NCI-H2081 (cell line): Measurements from ENCODE around the gene GMFB.
"Not testable (repeated sequence)": the region's sequence is repeated elsewhere in the genome, so short reads cannot be mapped to it uniquely, and the experiment has no call there.

Experiments
- DNase-seq, 2 experiments: peaks; one replicate each; lab custom pipeline; 2025; lab: John Stamatoyannopoulos, UW

GMFB gene

DNA sequence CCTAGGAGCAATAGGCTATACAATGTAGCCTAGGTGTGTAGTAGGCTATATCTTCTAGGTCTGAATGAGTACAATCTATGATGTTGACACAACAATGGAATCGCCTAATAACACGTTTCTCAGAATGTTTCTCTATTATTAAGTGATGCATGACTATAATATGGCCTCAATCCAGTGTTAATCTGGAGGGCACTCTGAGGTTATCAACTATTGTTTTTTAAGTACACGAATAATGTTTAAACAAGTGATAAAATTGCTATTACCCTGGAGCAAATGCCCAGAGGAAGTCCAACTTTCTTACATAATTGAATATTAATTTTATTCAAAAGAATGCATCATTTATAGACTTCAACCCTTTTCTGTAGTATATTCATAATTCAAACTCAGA lies 31.2 kb downstream of the GMFB start:
- no peak for DNase-seq

- DNase-seq: not testable (repeated sequence)
Measured at GRCh38 chr14:54456820-54457608, 31.8 kb downstream of the GMFB start.

- no peak for DNase-seq
Measured at GRCh38 chr14:54455363-54455762, 33.4 kb downstream of the GMFB start.

- DNase-seq: not testable (repeated sequence)
Measured at GRCh38 chr14:54453990-54454389, 34.8 kb downstream of the GMFB start.

DNA sequence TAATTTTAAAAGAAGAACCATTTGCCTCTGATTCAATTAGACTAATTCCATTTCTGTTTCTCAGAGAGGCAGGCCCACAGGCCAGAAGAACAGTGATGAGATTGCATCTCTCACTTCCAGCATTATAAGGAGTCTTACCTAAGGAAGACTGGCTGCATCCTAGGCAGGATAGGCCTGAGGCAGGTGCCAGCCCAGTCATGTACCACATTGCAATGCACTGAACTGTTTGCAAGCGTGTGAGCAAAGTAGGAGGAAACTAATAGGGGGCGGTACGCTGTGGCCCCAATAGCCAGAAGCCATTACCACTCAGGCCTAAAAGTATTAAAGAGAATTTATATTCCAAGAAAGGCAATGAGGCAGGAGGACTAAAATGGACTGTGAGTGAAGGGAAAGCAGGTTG lies 35.5 kb downstream of the GMFB start:
- DNase-seq: no peak

- no peak for DNase-seq
Measured at GRCh38 chr14:54451961-54452360, 36.8 kb downstream of the GMFB start.

DNA sequence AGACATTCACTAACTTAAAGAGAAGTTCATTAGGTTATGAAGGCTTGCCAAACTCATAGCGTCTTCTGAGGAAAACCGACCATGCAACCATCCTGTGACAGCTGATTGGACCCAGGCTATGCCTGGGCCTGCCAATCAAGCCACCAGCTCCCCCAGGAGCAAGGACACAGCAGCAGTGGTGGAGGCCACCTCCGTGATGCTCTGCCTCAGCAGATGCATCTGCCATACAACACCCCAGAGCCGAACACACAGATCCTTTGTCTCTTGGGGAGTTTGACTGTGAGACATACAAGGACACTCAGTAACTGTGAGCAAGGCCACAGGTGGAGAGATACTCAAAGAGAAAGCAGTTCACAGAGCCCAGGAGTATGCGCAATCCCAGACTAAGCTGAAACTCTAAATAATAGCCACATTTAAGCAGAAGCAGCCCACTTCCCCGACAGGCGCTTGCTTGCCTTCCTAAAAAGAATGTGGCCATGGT lies 37.6 kb downstream of the GMFB start:
- no peak for DNase-seq

GRCh38 chr14:54450535-54450934 lies 38.2 kb downstream of the GMFB start:
- no peak for DNase-seq

DNA sequence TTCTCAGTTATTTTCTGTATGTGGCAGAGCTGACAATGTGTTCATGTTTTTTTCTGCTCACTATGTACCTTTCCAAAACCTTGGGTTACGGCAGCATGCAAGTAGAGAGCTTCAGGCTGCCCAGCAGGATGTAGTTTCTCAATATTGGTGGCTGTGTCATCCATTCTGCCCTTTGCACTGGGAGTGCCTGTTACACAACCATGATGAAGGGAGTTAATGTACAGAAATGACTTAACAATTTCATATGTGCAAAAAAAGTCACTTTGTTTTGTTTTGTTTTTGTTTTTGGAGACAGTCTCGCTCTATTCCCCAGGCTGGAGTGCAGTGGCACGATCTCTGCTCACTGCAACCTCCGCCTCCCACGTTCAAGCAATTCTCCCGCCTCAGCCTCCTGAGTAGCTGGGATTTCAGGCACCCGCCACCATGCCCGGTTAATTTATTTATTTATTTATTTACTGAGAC lies 41.5 kb downstream of the GMFB start:
- DNase-seq: no peak

DNA sequence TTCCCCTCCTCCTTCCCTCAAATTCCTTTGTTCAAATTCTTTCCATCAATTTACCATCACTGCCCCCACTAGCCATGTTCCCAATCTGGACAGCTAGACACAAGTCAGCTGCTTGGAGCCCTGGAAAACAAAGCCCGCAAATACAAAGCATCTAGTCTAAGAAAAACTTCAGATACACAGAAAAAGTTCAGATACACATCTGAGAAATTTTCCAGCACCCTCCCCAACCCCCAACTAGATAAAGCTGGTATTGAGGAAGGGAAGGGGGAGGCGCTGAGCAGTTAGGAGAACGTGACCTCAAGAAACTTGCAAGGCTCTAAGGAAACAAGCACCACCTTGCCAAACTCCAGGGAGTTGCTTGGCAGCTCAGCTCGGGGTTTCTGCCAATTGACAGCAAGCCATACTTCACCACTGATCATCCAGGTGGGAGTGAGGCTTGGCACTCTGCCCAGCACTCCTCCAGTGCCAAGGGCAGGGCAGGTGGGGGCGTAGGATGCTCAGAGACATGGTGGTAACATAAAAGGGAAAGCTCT lies 42.6 kb downstream of the GMFB start:
- DNase-seq: peak; percentile 67 to 88

GRCh38 chr14:54444681-54445080 lies 44.1 kb downstream of the GMFB start:
- DNase-seq: no peak

DNA sequence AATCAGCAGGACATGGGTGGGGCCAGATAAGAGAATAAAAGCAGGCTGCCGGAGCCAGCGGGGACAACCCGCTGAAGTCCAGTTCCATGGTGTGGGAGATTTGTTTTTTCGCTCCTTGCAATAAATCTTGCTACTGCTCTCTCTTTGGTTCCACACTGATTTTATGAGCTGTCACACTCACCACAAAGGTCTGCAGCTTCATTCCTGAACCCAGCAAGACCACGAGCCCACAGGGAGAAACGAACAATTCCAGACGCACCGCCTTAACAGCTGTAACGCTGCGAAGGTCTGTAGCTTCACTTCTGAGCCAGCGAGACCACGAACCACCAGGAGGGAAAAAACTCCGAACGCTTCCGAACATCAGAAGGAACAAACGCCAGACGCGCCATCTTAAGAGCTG lies 44.8 kb downstream of the GMFB start:
- no peak for DNase-seq

- not testable (repeated sequence) for DNase-seq
Measured at GRCh38 chr14:54442961-54443360, 45.8 kb downstream of the GMFB start.

GRCh38 chr14:54440873-54441868 lies 47.6 kb downstream of the GMFB start, which contains the start of gene CNIH1:
CNIH1 (minus strand) TSS chr14:54441374; CDS start chr14:54441327, 47 bp downstream.
- DNase-seq: peak; percentile 91 to 93

DNA sequence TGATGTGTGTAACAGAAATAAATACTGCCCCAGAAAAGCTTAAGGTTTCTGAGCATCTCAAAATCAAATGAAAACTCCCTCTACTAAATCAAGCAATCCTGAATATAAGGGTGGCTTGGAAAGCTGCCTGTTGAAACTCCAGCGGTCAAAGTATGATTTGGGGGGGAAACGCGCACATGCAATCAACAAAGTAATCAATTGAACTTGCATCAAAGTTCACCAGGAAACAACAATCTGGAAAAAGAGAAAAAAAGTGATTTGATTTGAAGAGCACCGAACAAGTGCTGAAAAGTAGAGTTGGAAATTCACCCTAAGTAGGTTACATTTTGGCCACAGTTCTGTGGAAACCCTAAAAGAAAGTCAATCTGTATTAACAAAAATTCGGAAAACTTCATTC lies 48.3 kb downstream of the GMFB start:
- DNase-seq: no peak

GRCh38 chr14:54440037-54440436 lies 48.7 kb downstream of the GMFB start:
- no peak for DNase-seq

DNA sequence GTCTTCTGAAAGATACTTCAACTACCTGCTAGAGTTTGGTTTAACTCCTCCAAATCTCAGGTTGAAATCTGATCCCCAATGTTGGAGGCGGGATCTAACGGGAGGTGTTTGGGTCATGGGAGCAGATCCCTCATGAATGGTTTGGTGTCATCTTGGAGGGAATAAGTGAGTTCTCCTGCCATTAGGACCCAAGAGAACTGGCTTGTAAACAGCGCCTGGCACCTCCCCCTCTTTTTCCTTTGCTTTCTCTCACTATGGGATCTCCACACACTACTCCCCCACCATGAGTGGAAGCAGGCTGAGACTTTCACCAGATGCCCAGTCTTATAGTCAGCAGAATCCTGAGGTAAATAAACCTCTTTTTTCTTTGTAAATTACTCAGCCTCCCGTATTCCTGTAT lies 50.1 kb downstream of the GMFB start:
- no peak for DNase-seq

DNA sequence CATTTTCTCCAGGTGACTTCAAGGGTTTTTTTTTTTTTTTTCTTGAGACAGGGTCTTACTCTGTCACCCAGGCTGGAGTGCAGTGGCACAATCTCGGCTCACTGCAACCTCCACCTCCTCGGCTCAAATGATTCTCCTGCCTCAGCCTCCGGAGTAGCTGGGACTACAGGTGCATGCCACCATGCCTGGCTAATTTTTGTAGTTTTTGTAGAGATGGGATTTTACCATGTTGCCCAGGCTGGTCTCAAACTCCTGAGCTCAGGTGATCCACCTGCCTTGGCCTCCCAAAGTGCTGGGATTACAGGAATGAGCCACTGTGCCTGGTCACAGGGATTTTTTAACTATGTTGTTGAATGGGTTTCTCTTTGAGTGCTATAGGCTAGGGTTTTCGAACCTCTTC lies 50.8 kb downstream of the GMFB start:
- DNase-seq: not testable (repeated sequence)

GRCh38 chr14:54435500-54435981 lies 53.2 kb downstream of the GMFB start:
- no peak for DNase-seq

- DNase-seq: no peak
Measured at GRCh38 chr14:54428527-54428926, 60.3 kb downstream of the GMFB start.

DNA sequence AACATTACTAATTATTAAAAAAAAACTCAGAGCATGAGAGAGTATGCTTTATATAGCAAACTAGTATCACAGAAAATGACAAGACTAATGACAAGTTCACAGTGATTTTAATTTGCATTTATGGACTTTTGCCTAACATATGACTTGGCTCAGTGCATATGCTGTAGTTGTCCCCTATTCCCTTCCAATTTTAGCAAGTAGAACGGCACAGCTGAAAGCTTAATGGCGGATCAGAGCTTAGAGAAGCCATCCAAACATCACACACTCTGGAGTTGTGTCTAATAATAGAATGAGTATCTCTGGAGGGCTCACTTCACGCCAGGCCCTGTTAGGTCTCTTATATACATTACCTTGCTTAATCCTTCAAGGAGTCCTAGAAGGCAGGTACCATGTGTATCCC lies 60.9 kb downstream of the GMFB start:
- DNase-seq: no peak
